Measurements from ENCODE around the gene CETN2. TPM values are rescaled to one million over a fixed set of nuclear protein-coding genes. Genes with fewer than 3 reads are reported as not detected.
"Not testable (repeated sequence)": the region's sequence is repeated elsewhere in the genome, so short reads cannot be mapped to it uniquely, and the experiment has no call there.

Gene CETN2
- total RNA-seq, 1 experiment from 2014 or later, result 19.4 TPM

DNA sequence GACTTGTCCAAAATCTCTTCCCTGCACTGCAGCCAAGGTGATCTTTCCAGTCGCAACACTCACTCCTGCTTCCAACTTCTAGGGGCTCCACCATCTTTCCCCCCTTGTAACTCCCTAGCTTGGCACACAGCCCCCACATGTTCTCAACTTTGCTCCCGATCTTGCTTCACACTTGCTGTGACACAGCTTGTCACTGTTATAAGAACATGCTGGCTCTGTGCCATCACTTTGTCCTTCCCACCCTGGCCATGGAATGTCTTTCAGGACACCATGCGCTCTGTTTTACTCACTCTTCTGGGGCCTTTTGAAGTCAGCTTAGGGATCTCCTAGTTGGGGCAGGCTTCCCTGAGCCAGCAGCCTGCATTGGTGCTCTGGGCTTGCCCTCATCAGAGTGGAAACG lies 2.8 kb upstream of the CETN2 start:
- DNase-seq (ENCODE audit: low read depth), result no peak

GRCh38 chrX:152832520-152832919 lies 2.0 kb upstream of the CETN2 start:
- no peak for DNase-seq (ENCODE audit: low read depth)

GRCh38 chrX:152831391-152831790 lies 834 bp upstream of the CETN2 start:
- no peak for DNase-seq (ENCODE audit: low read depth)

DNA sequence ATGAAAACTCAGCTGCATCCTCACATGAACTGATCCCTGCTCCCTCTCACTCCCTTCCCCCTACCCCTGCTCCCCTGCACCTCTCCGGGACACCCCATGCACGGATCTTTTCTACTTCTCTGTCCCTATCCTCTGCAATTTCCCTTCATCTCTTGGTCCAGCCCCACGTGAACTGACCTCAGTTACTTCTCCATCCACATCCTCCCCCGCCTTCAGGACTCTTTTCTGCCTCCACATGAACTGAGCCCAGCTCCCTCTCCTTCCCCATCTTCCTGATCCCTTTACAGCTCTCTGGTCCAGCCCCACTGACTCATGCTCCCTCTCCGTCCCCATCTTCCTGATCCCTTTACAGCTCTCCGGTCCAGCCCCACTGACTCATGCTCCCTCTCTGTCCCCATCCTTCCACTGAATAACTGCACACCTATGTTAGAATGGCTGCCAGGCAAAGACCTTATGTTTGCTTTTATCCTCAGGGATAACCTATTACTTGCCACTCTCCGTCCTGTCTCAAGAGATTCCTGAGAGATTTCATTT lies 5.6 kb downstream of the CETN2 start:
- peak; percentile 66 for DNase-seq (ENCODE audit: low read depth)

DNA sequence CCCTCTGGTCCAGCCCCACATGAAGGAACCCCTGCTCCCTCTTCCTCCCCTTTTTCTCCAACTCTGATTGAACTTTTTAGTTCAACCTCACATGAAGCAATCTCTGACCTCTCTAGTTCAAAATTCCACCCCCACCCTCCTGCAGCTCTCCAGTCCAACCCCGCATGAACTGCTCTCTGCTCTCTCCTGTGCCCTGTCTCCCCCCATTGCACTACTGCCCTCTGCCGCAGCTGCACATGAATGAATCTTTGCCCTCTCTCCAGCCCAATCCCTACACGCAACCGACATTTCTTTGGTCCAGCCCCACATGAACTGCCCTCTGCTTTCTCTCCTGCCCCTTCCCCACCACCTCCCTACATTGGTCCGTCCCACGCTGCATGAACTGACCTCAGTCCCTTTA lies 6.9 kb downstream of the CETN2 start:
- DNase-seq (ENCODE audit: low read depth), result no peak

- peak; percentile 25 for DNase-seq (ENCODE audit: low read depth)
These were observed 8.0 kb downstream of the CETN2 start for GRCh38 chrX:152822383-152823086.

- peak; percentile 19 for DNase-seq (ENCODE audit: low read depth)
These were observed 9.3 kb downstream of the CETN2 start for GRCh38 chrX:152821145-152821765.

DNA sequence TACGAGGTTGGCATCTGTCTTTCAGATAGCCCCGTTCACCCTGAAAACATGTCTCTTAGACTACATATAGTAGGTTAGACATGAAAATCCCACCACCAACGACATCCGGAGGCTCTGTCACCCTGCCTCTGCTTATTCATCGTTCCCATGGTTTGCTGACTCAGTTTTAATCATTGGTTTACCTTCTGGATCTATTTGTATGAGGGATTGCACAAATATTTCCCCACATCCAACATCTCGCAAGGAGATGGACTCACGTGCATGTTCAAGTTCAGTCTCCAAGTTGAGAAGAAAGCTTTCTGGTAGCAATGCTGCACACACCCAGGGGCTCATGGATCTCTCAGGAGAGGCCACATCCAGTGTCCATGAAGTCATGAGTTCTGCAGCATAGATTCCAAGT lies 10.8 kb downstream of the CETN2 start:
- DNase-seq (ENCODE audit: low read depth), result peak; percentile 77

DNA sequence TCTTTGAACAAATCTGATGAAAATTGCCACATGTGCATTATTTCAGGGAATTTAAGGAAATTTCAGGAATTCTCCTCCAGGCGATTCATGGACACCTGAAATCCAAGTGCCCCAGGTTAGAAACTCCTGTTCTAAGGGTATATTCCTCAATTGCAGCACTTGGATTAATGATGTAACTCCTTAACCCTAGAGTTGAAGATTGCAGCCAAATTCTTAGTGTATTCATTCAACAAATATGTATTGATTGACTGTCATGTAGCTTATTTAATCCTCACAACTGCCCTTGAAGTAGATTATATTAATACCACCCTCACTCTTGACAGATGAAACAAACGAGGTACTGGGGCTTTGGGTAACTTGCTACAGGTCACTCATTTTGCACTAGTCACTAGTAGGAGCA lies 11.3 kb downstream of the CETN2 start:
- DNase-seq (ENCODE audit: low read depth), result no peak

GRCh38 chrX:152818356-152818755 lies 12.2 kb downstream of the CETN2 start:
- no peak for DNase-seq (ENCODE audit: low read depth)

DNA sequence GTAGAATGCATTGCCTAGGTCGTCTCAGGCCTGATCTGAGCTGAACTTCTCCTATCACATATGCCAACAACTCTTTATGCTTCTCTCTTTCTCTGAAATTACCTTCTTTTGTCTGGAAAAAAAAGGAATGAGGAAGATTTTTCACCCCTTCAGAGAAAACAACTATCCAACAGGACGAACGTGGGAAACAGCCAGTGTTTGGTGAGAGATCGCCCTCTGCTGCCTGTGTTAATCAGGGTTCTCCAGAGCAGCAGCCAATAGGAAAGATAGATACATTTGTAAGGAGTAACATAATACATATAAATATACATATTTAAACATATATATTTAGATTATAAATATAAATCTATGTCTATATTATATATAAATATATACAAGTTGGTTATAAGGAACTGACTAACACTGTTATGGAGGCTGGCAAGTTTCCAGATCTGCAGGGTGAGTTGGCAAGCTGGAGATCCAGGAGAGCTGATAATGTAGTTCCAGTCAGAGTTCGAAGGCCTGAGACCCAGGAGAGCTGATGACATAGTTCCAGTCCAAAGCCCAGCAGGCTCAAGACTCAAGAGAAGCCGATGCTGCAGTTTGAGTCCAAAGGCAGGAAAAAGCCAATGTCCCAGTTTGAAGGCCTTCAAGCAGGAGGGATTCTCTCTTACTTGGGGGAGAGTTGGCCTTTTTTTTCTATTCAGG lies 13.3 kb downstream of the CETN2 start:
- peak; percentile 38 for DNase-seq (ENCODE audit: low read depth)

- no peak for DNase-seq (ENCODE audit: low read depth)
These were observed 16.5 kb downstream of the CETN2 start for GRCh38 chrX:152814048-152814447.

- no peak for DNase-seq (ENCODE audit: low read depth)
These were observed 17.4 kb downstream of the CETN2 start for GRCh38 chrX:152813206-152813605.

DNA sequence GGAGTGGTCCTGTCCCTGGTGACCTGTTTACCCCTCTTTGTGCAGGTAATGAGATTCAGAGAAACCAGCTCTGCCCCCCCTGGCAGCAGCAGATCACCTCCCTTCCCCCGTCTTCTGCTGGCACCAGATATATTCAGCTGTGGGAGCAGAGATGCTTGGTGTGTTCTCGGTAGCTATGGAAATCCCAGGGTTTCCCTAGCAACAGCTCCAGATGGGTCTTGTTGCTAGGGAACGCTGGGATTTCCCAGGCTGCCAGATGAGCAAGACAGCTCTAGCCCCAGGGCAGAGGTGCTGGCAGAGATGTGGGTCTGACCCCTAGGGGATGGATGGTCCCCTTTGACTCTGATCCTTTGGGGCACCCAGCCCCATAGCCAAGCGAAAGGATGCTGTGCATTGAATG lies 20.2 kb downstream of the CETN2 start:
- peak; percentile 18 for DNase-seq (ENCODE audit: low read depth)

GRCh38 chrX:152806035-152806434 lies 24.5 kb downstream of the CETN2 start:
- peak; percentile 74 for DNase-seq (ENCODE audit: low read depth)

- DNase-seq (ENCODE audit: low read depth), result no peak
These were observed 31.6 kb downstream of the CETN2 start for GRCh38 chrX:152798945-152799344.

DNA sequence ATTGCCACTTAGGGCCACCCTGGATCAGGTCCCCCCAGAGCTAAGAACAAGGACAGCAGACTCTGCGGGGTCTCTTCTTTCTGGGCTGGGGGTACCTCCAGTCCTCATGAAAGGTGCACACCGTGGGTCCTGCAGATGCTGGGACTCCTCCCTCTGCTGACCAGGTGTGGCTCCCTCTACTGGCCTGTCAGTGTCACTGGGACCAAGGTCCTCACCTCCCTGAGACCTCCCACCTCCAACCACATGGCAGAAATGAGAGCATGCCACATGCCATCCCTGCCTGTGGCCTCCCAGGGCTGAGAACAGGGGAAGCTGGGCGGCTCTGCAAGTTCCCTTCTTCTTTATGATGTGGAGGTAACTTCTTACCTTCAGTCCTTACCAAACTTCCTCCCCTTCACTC lies 43.5 kb downstream of the CETN2 start:
- not testable (repeated sequence) for DNase-seq (ENCODE audit: low read depth)

Other genes starting within 250 kb of the CETN2 start
- gene GABRQ, start 192.9 kb downstream of the CETN2 start, total RNA-seq (2014; rRNA removed; shearing (Covaris generic)), result not detected in 2 replicates
- 216 and 247 TPM in 2 replicates for gene MAGEA3, start 132.0 kb downstream of the CETN2 start, total RNA-seq (2014; rRNA removed; shearing (Covaris generic))
- 2.9 and 6.1 TPM in 2 replicates for gene CSAG2, start 121.5 kb downstream of the CETN2 start, total RNA-seq (2014; rRNA removed; shearing (Covaris generic))
- gene MAGEA2B, start 116.1 kb downstream of the CETN2 start, total RNA-seq (2014; rRNA removed; shearing (Covaris generic)), result 18.4 and 30.0 TPM in 2 replicates
- 63.8 and 71.6 TPM in 2 replicates for gene CSAG1, start 97.0 kb downstream of the CETN2 start, total RNA-seq (2014; rRNA removed; shearing (Covaris generic))
- 142 and 151 TPM in 2 replicates for gene MAGEA12, start 97.0 kb downstream of the CETN2 start, total RNA-seq (2014; rRNA removed; shearing (Covaris generic))
- gene MAGEA2, start 76.9 kb downstream of the CETN2 start, total RNA-seq (2014; rRNA removed; shearing (Covaris generic)), result 87.1 and 93.8 TPM in 2 replicates
- 2.3 and 2.6 TPM in 2 replicates for gene CSAG3, start 71.5 kb downstream of the CETN2 start, total RNA-seq (2014; rRNA removed; shearing (Covaris generic))
- gene MAGEA6, start 61.1 kb downstream of the CETN2 start, total RNA-seq (2014; rRNA removed; shearing (Covaris generic)), result 208 and 228 TPM in 2 replicates
- gene NSDHL, start 306 bp upstream of the CETN2 start, total RNA-seq (2014; rRNA removed; shearing (Covaris generic)), result 36.7 and 43.2 TPM in 2 replicates
- gene ZNF185, start 67.3 kb upstream of the CETN2 start, total RNA-seq (2014; rRNA removed; shearing (Covaris generic)), result 12.2 and 16.2 TPM in 2 replicates
- not detected in 2 replicates for gene PNMA5, start 163.4 kb upstream of the CETN2 start, total RNA-seq (2014; rRNA removed; shearing (Covaris generic))
- gene PNMA3, start 225.7 kb upstream of the CETN2 start, total RNA-seq (2014; rRNA removed; shearing (Covaris generic)), result 0.03 and 0.07 TPM in 2 replicates
- gene PNMA6A, start 241.7 kb upstream of the CETN2 start, total RNA-seq (2014; rRNA removed; shearing (Covaris generic)), result 0.26 TPM in 1 of 2 replicates, not detected in the other